ENCODE measurements around the gene ITGA11.

The ITGA11 gene

DNA sequence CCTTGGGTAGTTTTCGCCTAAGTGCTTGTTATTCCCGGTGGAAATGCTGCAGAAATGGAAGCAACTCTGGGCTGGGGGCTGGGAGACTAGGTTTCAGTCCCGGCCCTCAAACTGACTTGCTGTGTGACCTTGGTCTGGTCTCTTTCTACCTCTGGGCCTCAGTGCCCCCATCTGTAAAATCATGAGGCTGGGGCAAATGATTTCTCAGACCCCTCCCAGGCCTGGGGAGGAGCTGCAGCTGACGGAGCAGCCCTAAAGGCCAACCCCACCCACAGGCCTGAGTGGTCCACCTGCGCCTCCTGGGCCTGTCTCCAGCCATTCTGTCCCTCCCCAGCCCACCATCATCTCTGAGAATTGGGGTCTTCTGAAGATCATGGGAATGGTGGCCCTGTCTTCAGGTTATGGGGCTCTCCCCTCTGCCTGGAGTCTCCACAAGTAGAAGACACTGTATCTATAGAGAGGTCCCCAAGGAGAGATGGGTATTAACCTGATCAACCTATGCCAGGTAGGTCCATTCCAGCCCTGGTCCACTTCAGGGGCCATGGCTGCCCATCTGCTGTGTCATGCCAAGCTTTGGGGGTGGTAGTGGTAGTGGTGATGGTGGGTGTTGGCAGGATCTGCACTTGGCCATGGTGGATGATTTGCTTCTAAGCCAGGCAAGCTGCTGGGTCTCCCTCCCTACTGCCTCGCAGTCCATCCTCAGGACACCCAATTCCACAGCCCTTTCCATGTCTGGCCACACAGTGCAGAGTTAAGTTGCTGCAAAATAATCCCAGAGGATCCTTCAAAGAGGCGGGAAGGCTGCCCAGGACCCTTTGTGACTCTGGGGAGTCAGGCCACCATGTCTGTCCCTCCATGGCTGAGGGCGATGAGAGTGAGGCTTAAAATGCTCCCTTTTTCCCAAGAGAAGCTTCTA lies 46.0 kb downstream of the ITGA11 start:
- no peaks in the 10 kb centered on the region for H3K27me3 Mint-ChIP-seq
- no peaks in the 10 kb centered on the region for H3K4me1 Mint-ChIP-seq (ENCODE audit: low read depth)
- H3K9me3 Mint-ChIP-seq: no peaks in the 10 kb centered on the region
- H3K27ac Mint-ChIP-seq: no peak overlapping the region
- H3K36me3 Mint-ChIP-seq (ENCODE audit: low read depth): no peaks in the 10 kb centered on the region
- H3K4me3 Mint-ChIP-seq: no peak overlapping the region

DNA sequence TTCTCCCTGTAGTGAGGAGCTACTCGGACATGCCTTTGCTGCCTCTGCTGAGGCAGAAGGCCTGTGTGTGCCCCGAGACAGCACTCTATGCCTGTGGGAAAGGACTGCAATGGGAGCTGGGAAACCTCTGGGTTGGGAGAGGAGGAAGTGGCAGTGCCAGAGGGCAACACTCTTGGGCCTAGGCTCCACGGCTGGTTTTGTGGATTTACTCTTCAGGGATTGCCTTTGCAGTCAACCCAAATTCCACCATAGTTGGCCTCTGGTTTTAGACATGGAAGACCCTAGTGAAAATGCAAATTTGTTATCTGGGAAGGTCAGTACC lies 46.8 kb downstream of the ITGA11 start:
- no peaks in the 10 kb centered on the region for H3K27me3 Mint-ChIP-seq
- H3K4me1 Mint-ChIP-seq (ENCODE audit: low read depth): no peaks in the 10 kb centered on the region
- H3K9me3 Mint-ChIP-seq: no peaks in the 10 kb centered on the region
- no peaks in the 10 kb centered on the region for H3K36me3 Mint-ChIP-seq (ENCODE audit: low read depth)
- no peak overlapping the region for H3K4me3 Mint-ChIP-seq
- H3K27ac Mint-ChIP-seq: no peak overlapping the region

DNA sequence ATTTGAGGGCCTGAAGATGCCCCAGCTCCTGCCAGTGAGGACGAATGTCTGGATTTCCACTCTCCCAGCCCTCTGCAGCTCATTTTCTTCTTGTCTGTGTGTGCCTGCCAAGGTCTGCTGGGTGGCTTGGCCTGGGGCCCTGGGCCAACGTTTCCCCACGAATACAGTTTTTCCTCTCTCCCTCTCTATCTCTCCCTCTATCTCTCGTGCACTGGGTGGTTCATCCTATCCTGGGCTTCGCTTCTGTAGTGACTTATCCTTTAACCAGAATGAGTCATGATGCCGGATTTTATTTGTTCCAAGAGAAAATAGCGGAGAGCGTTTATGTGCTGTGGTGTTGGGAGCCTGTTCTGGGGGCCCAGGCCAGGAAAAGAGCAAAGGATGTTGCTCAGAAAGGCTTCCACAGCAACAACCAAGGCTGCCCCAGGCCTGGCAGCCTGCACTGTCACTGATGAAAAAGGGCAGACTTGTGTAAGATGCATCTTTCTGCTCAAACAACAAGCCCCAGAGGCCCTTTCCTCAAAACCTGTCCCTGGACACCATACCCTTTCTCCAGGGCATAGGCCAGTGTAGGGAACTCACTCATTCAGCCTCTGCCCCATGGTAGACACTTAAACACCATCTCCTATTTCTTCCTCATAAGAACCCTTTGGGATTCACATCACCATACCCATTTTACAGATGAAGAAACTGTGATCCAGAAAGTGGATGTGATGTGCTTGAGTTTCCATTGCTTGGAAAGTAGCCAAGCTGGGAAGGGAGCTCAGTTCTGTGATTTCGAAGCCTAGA lies 47.3 kb downstream of the ITGA11 start:
- Mint-ChIP-seq H3K36me3 (ENCODE audit: low read depth) (no peaks in the 10 kb centered on the region), H3K9me3 (no peaks in the 10 kb centered on the region), H3K4me3 (no peak overlapping the region), H3K27me3 (no peaks in the 10 kb centered on the region), H3K4me1 (ENCODE audit: low read depth) (peaks cover 4% of the 10 kb centered on the region), H3K27ac (no peak overlapping the region)

DNA sequence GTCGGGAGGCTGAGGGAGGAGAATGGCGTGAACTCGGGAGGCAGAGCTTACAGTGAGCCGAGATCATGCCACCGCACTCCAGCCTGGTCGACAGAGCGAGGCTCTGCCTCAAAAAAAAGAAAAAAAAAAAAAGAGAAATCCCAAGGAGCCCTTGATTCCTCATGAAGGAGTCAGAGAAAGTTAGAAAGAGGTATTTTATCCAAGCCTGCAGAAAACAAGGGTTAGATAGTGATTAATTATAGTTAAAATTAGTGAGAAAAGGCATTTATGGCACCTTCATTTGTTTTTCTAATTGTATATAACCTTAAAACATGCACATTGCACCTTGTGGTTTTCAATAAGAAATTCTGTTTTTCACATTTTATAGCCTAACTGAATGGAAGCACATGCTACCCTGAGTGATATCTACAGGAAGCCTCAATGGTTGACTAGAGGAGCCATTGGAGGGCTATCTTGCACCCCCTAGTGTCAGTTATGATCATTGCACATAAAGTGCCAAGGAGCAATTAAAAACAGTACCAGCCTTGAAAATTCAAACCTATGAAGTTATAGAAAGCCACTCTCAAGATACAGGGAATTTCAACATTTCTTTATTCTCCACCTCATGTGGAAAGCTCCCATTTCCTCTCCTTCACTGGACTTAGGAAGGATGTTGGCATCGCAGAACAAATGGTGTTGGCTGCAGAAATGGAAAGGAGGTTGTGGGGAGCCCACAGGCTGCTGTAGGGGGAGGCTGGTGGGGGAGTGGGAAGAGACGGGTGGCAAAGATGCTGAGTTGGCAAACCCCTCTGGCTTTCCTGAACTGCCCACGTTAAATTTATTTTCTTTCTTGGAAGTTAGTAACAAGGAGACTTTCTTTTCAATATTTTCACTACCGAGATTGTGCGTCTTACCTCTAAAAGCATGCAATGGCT lies 48.5 kb downstream of the ITGA11 start:
- H3K27ac Mint-ChIP-seq: no peak overlapping the region
- no peak overlapping the region for H3K4me3 Mint-ChIP-seq
- no peaks in the 10 kb centered on the region for H3K27me3 Mint-ChIP-seq
- H3K9me3 Mint-ChIP-seq: no peaks in the 10 kb centered on the region
- peaks cover 10% of the 10 kb centered on the region for H3K4me1 Mint-ChIP-seq (ENCODE audit: low read depth)
- H3K36me3 Mint-ChIP-seq (ENCODE audit: low read depth): no peaks in the 10 kb centered on the region

DNA sequence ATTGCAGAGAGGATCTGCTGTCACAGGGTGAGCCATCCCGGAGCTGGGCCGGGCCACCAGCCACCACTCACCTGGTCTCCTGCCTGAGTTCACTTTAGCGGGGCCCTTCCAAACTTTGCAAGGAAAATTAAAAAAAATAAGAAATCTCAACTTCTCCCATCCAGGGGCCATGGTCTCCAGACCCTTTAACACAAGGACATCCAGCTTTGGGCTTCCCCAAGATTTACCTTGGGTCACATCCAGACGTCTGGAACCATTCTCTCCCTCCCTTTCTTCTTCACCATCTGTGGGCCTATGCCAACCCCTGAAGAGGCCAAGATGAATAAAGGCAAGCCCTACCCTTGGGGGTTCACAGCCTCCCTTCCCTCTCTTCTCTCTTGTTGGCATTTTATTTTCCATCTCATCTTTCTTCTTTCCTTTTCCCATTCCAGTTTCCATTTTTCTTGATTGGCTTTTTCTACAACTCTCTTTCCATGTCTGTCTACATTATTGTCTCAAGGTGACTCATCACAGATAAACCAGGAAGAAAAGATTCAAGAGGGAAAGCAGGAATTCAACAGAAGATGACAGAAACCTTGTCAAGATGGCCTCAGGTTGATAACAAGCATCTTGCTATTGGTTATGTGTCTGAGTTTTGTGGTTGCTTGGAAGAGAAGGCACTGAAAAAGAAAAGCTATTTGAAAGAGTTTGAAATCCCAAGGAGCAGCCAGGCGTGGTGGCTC lies 49.5 kb downstream of the ITGA11 start:
- H3K27ac Mint-ChIP-seq: no peak overlapping the region
- H3K36me3 Mint-ChIP-seq (ENCODE audit: low read depth): no peaks in the 10 kb centered on the region
- H3K4me1 Mint-ChIP-seq (ENCODE audit: low read depth): peaks cover 10% of the 10 kb centered on the region

DNA sequence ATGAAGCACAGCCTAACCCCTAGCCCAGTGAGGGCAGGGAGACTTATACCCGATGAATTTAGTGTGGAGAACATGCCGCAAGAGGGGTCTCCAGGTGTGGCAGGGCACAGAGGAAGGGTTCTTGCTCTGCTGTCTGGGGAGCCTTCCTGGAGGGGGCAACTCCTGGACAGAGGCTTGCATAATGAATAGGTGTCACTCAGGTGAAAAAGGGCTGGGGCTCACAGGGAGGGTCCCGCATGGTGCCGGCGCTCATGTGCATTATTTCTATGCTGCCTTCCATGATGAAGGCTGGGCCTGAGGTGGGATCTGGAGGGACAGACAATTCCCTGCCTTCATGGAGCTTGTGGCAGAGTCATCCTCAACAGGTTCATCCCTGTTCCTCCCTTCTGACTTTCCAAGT lies 51.5 kb downstream of the ITGA11 start:
- Mint-ChIP-seq H3K4me1 (ENCODE audit: low read depth) (peaks cover 10% of the 10 kb centered on the region), H3K27me3 (no peaks in the 10 kb centered on the region), H3K27ac (no peak overlapping the region), H3K4me3 (no peak overlapping the region), H3K9me3 (no peaks in the 10 kb centered on the region), H3K36me3 (ENCODE audit: low read depth) (no peaks in the 10 kb centered on the region)

More for the DNA sequence above, 49.5 kb downstream of the ITGA11 start:
- H3K4me3 Mint-ChIP-seq: no peak overlapping the region
- no peaks in the 10 kb centered on the region for H3K9me3 Mint-ChIP-seq
- no peaks in the 10 kb centered on the region for H3K27me3 Mint-ChIP-seq

DNA sequence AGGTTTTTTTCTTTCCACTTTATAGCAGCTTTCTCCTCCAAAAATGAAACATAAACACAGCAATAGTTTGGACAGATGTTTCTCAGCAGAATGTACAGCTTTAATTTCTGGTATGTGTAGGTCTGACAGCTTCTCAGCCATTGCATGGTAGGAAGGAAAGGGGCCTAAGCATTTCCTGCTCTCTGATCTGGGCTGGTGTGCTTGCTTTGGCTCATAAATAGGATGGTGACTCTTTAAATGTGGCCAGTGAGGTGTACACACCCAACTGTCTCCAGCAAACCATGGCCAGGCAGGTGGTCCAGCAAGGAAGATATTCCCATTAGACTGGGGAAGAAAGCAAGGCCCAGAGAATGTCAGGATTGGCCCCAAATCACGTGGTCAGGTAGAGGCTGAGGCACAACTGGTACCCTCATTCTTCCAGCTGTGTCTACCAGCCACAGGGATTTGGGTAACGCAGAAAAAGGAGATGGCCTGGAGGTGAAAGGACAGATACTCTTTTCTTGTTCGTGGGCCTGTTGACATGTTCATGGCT lies 52.1 kb downstream of the ITGA11 start:
- no peaks in the 10 kb centered on the region for H3K36me3 Mint-ChIP-seq (ENCODE audit: low read depth)
- peaks cover 10% of the 10 kb centered on the region for H3K4me1 Mint-ChIP-seq (ENCODE audit: low read depth)
- no peak overlapping the region for H3K4me3 Mint-ChIP-seq
- H3K27me3 Mint-ChIP-seq: no peaks in the 10 kb centered on the region
- no peaks in the 10 kb centered on the region for H3K9me3 Mint-ChIP-seq
- H3K27ac Mint-ChIP-seq: no peak overlapping the region

DNA sequence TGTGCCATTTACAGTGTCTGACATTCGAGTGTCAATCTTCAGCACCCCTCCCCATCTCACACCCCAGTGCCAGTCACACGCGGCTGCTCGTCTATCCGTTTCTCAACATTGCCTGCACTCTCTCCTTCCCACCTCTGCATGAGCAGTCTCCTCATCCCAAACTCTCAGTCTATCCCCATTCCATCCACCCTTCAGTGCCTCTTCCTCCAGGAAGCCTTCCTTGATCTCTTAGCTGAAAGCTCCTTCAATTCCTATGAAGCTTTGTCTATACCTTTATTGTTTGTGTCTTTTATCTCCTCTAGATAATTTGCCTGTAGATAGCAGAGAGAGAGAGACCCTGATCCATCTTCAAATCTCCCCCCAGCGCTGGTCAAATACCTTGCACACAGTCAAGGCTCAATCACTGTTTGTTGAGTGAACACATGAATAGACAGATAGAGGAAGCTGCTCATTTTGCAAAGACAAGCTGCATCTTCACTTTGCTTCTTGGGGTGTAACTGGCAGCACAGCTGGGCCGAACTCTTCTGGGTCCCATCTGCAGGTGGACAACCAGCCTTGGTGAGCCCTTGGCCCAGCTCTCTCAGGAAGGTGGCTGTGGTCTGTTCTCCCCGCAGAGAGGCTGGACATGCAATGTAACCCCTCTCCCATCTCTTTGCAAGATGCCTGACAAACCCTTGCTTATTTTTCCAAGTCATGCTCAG lies 52.8 kb downstream of the ITGA11 start:
- Mint-ChIP-seq H3K4me3 (no peak overlapping the region), H3K27ac (no peak overlapping the region), H3K9me3 (no peaks in the 10 kb centered on the region), H3K36me3 (ENCODE audit: low read depth) (no peaks in the 10 kb centered on the region), H3K4me1 (ENCODE audit: low read depth) (peaks cover 10% of the 10 kb centered on the region), H3K27me3 (no peaks in the 10 kb centered on the region)

DNA sequence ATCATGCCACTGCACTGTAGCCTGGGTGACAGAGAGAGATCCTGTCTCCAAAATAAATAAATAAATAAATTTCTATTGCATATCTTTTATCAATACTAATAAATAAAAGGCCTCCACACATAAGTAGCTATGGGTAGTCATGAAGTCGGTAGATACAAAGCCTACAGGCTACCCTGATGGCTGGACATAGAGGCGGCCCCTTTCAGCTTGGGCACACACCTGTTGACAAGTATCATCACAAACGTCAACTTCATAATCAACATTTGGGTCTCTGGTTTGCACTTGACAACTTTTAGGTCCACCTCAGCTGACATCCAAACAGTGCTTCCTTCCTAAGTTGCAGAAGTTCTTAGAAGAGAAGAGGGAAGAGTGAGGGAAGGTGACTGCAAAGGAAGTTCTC lies 53.4 kb downstream of the ITGA11 start:
- Mint-ChIP-seq H3K4me1 (ENCODE audit: low read depth) (peaks cover 10% of the 10 kb centered on the region), H3K27ac (no peak overlapping the region), H3K9me3 (no peaks in the 10 kb centered on the region), H3K4me3 (no peak overlapping the region), H3K27me3 (no peaks in the 10 kb centered on the region), H3K36me3 (ENCODE audit: low read depth) (no peaks in the 10 kb centered on the region)

DNA sequence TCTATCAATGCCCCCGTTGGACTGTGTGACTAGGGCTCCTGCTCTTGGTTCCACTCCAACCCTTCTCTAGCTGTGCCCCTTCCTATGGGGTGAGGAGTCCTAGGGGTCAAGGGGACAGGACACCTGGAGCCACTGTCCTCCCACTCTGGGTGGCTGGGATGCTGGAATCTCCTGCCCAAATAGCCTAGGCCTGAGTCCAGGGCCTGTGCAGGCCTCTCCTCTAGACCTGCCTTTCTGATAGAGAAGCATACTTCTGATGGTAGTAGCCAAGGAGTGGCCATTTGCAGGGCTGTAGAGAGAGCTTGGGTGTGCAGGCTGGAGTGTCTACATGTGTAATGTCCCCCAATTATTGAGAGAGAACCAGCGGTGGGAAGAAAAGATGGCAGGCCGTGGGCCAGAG lies 54.2 kb downstream of the ITGA11 start:
- Mint-ChIP-seq H3K27me3 (no peaks in the 10 kb centered on the region), H3K4me3 (no peak overlapping the region), H3K27ac (no peak overlapping the region), H3K4me1 (ENCODE audit: low read depth) (peaks cover 10% of the 10 kb centered on the region), H3K36me3 (ENCODE audit: low read depth) (no peaks in the 10 kb centered on the region), H3K9me3 (no peaks in the 10 kb centered on the region)

DNA sequence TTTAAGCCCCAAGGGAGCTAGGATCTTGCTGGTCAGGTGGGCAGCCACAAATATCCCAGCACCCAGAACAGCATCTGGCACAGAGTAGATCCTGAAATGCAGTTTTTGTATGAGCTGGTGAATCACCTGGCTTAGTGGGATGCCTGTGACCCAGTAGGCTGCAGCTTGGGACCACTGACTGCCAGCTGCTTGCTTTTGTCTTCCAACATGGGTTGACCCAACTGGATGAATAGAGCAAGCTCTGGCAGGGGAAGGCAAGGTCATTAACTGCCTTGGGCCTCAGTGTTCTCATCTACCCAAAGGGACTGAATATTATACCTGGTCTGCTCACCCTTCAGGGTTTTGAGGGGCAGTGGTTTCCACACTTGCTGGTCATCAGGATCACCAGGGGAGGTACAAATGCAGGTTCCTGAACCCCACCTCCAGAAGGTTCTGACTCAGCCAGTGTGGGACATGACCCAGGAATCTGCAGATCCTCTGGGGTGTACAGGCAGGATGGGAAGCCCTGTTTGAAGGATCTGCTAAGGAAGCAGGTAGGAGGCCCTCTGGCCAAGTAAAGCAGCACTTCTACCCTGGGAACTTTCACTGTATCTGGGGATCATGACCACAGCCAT lies 55.4 kb downstream of the ITGA11 start:
- Mint-ChIP-seq H3K4me1 (ENCODE audit: low read depth) (peaks cover 10% of the 10 kb centered on the region), H3K9me3 (no peaks in the 10 kb centered on the region), H3K36me3 (ENCODE audit: low read depth) (no peaks in the 10 kb centered on the region), H3K27me3 (no peaks in the 10 kb centered on the region), H3K4me3 (no peak overlapping the region), H3K27ac (no peak overlapping the region)

DNA sequence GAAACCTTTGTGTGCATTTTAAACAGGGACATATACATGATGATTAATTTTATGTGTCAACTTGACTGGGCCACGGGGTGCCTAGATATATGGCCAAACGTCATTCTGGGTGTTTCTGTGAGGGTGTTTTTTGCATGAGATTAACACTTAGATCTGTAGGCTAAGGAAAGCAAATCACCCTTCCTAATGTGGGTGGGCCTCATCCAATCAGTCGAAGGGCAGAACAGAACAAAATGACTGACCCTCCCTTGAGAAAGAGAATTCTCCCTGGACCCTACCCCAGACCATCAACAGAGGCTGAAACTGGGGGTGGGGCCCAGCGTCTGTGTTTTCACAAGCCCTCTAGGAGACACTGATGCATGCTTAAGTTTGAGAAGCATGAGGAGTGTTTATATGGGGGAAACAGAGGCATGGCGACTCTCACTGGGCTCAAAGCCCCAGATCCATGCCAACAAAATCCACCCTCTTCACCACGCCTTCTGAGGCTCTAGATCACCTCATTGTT lies 56.2 kb downstream of the ITGA11 start:
- H3K27ac Mint-ChIP-seq: no peak overlapping the region
- no peaks in the 10 kb centered on the region for H3K27me3 Mint-ChIP-seq
- H3K4me1 Mint-ChIP-seq (ENCODE audit: low read depth): peaks cover 10% of the 10 kb centered on the region
- no peaks in the 10 kb centered on the region for H3K9me3 Mint-ChIP-seq
- H3K36me3 Mint-ChIP-seq (ENCODE audit: low read depth): no peaks in the 10 kb centered on the region
- no peak overlapping the region for H3K4me3 Mint-ChIP-seq

DNA sequence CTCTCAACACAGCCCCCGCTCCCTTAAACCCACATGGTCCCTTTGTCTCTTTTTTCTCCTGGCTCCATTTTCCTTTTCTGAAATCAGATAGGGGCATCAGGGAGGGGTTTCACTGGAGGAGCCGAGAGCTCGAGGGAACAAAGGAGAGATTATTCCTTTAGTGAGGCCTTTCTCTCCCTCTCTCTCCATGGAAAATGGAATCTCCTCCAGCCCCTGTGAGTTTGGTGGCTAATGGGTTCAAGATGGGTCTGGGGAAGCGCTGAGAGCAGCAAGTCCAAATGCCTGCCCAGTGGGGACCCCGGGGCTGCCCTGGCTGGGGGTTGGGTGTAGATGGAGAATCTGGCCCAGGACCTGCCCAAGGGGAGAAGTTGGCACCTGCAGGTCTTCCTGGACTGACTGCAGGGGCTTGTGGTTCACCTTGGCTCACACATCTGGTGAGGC lies 56.8 kb downstream of the ITGA11 start:
- Mint-ChIP-seq H3K4me3 (no peak overlapping the region), H3K36me3 (ENCODE audit: low read depth) (no peaks in the 10 kb centered on the region), H3K27ac (no peak overlapping the region), H3K4me1 (ENCODE audit: low read depth) (peaks cover 10% of the 10 kb centered on the region), H3K27me3 (no peaks in the 10 kb centered on the region), H3K9me3 (no peaks in the 10 kb centered on the region)
